Renal cortical epithelial cell (primary cell): Measurements from ENCODE around the gene FRA10AC1. TPM values are rescaled to one million over a fixed set of nuclear protein-coding genes. Genes with fewer than 3 reads are reported as not detected.
"Not testable (repeated sequence)": the region's sequence is repeated elsewhere in the genome, so short reads cannot be mapped to it uniquely, and the experiment has no call there.

ENCODE experiments used
- DNase-seq: peaks from one replicate; pipeline ENCODE4 v3.0.0-alpha.2; 2011; ENCODE audit warnings: low read depth
- total RNA-seq: library from RNA; depleted of rRNA; stranded (reverse); fragments of >200 nt; gene quantifications from 2 replicates; pipeline ENCODE4 v1.2.3, GENCODE V29; 2014

FRA10AC1 gene
- total RNA-seq, 1 donor from 2014 or later, result 14.8 TPM

- no peak for DNase-seq
Measured at GRCh38 chr10:93703066-93703465, 674 bp upstream of the FRA10AC1 start.

GRCh38 chr10:93701866-93702209 lies 554 bp downstream of the FRA10AC1 start:
- peak; percentile 32 for DNase-seq

GRCh38 chr10:93697207-93697606 lies 5.2 kb downstream of the FRA10AC1 start:
- no peak for DNase-seq

- DNase-seq, result not testable (repeated sequence)
Measured at GRCh38 chr10:93696582-93696981, 5.8 kb downstream of the FRA10AC1 start.

GRCh38 chr10:93695740-93696139 lies 6.7 kb downstream of the FRA10AC1 start:
- no peak for DNase-seq

DNA sequence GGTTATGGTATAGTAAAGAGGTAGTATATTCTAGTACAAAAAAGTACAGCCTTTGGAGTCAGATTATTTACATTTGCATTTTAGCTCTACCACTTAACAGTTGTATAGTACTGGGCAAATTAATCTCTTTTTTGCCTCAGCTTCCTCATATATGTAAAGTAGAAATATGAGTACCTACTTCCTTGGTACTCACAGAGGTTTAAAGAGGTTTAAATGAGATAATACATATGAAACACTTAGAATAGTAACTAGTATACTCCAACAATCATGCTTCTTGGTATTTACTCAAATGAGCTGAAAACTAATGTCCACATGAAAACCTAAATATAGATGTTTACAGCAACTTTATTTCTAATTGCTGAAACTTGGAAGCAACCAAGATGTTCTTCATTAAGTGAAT lies 14.7 kb downstream of the FRA10AC1 start:
- DNase-seq, result no peak

DNA sequence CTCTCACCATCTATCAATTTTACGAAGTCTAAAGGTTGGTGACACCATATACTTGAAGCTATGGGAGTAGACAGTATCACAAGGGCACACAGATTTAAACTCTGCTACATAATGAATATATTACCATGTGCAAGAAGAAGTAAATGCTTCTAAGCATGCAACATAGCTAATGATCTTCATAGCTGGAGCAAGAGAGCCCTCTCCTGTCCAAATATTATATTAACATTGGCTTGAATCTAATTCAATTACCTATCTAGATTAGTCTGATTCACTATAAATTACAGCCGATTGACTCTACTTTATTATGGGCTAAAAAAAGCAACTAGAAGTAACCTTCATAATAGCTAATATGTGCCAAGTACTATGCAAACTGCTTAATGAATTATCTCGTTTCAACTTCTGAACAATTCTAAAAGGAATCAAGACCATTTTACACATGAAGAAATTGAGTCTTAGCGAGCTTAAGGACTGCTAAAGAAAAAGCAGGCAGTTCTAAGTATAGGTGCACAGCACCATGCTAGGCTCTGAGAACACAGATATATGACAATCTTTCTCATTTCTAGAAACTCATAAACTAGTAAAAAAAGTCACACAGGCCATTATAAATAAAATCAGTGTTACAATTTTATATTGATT lies 21.9 kb downstream of the FRA10AC1 start:
- DNase-seq, result peak; percentile 56

GRCh38 chr10:93678805-93679587 lies 23.4 kb downstream of the FRA10AC1 start:
- DNase-seq, result no peak

DNA sequence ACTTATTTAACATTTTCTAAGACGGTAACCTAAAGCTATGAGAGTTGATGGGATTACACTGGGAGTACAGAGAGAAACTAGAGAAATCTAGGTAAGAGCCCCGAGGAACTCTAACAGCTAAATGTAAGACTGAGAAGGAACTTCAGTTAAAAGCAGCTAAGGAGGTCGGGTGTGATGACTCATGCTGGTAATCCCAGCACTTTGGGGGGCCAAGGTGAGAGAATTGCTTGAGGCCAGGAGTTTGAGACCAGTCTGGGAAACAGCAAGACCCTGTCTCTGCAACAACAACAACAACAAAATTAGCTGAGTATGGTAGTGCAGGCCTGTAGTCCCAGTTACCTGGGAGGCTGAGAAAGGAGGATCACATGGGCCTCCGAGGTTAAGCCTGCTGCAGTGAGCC lies 24.0 kb downstream of the FRA10AC1 start:
- DNase-seq, result no peak

- DNase-seq, result no peak
Measured at GRCh38 chr10:93673791-93674190, 28.6 kb downstream of the FRA10AC1 start.

- DNase-seq, result no peak
Measured at GRCh38 chr10:93672890-93673289, 29.5 kb downstream of the FRA10AC1 start.

- no peak for DNase-seq
Measured at GRCh38 chr10:93672022-93672678, 30.2 kb downstream of the FRA10AC1 start.

DNA sequence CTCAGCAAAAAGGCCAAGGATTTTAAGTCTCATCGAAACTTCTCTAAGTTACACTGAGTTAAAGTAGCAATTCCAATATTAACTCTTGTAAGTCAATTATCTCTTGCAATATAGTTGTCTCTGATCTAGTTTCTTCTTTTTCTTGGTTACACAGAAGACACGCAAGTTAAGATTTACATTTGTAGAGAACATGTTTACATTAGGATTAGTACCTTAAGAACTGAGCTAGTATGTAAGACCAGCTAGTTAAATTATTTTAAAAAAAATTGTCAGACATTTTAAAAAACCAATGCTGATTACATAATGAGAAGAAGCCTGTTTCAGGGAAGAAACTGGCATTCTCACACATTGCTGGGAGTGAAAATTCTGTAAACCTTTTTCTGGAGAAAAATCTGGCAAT lies 31.4 kb downstream of the FRA10AC1 start:
- DNase-seq, result no peak

GRCh38 chr10:93670372-93670771 lies 32.0 kb downstream of the FRA10AC1 start:
- no peak for DNase-seq

GRCh38 chr10:93667795-93668194 lies 34.6 kb downstream of the FRA10AC1 start:
- no peak for DNase-seq

GRCh38 chr10:93666030-93666429 lies 36.4 kb downstream of the FRA10AC1 start:
- no peak for DNase-seq

- no peak for DNase-seq
Measured at GRCh38 chr10:93657757-93658156, 44.6 kb downstream of the FRA10AC1 start.

DNA sequence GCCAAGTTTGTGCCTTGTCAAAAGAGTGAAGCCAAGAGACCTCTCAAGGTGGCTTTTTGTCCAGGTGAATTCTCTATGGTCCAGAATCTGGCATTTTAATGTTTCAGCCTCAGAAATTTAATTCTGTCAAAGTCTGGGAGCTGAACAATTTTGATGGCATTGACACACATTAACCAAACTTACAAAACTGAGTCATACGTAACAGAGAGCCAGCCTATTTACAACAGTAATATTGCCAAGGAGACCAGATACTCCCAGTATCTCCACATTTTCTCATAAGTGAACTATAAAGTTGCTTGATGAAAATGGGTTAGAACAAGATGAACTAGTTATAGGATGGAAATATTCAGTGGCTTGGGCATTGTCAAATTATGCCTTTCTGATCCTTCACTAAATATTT lies 46.2 kb downstream of the FRA10AC1 start:
- DNase-seq, result peak; percentile 33

GRCh38 chr10:93654201-93654600 lies 48.2 kb downstream of the FRA10AC1 start:
- DNase-seq, result no peak

DNA sequence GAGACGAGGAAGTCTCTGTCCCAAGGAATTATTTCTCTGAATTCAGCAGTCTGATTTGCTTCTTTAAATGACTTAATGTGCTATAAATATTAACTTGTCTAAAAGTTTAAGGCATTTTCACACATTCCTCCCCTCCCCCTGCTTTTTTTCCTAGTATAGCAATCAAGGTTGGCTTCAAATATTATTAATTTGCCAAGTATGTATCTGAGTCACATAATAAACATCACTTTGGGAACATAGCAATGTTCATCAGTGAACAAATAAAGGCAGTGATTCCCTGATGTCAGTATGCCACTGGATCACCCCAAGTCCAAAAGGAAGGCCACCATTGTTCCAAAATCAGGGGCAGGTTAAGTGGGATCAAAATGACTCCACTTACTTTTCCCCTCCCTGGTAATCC lies 49.5 kb downstream of the FRA10AC1 start:
- DNase-seq, result no peak

GRCh38 chr10:93639791-93640190 lies 62.6 kb downstream of the FRA10AC1 start:
- no peak for DNase-seq

DNA sequence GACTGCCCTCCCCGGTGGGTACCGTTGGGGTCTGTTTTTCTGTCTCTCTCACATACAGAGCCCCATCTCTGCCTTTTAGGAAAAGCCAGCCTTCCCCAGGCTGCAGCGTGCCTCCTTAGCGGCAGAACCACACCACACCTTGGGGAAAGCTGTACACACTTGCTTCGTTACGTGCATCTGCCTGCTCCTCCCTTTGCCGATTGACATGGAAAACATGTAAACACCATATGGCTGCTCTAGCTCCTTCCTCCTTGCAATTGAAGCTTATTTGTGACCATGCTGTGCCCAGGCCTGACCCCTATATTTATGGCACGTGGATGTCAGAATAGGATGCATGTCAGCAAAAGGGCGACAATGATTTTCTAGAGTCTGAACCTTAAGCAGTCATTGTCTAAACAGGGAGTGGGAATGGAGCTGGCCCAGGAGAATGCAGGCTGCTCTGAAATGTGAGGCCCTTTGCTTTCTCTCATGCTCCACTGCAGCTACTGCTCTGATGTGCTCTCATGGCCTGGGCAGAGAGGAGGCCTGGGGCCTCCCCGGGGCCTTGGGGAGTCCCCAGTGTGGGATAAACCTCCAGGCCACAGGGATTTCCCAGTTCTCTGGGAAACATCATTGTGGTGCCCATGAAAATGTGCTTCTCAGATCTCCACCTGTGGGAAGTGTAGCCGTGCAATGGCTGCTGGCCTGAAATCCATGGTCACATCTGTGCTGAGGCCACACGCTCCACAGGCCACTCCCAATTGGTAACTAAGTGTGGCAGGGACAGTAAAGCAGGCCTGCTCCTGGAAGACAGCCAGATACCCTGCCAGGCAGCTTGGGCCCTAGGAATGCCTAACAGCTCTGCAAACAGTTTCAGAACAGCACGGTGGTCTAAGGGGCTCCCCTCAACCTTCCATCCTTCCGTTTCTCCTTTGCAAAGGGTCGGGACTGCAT lies 71.5 kb downstream of the FRA10AC1 start:
- DNase-seq, result no peak
